ENCODE results near the gene TMEM179B. TPM values are rescaled to one million over a fixed set of nuclear protein-coding genes. Genes with fewer than 3 reads are reported as not detected.

The TMEM179B gene
- total and polyA plus RNA-seq, 9 of the 15 experiments (the other 6 are each of a cell fraction or from before 2014, with no cell fraction given): 27.7 to 105 (median 37.0) TPM

DNA sequence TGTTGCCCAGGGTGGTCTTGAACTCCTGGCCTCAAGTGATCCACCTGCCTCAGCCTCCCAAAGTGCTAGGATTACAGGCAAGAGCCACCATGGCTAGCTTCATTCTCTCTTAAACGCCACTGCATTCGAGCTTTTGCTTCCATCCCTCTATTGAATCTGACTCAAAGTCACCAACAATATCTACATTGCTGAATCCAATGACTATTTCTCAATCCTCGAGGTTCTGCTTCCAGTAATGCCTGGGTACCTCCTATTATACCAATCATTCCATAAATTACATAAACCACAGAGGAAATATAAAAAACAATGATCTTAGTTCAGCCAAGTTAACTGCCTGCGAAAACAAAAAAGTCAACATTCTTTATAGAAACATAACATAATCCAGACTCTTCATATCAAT is 29.9 kb downstream of the TMEM179B start:
- TF ChIP-seq BDP1 (IDR thresholded peaks at IDR 0.05; ENCODE audit: insufficient read depth, insufficient read length) (no peak), MAZ (CRISPR knock-in tag; conservative IDR thresholded peaks at IDR 0.05 in 1 of 2, IDR thresholded peaks at IDR 0.05 in 1 of 2) (no peak)
- no TSS peak for BruUV-seq (replicated peaks)
- no peak for FAIRE-seq
- no peaks in the 10 kb centered on the region; a peak in 1 of 5 replicates for H3K4me1 ChIP-seq (replicated peaks in 1 of 2; ENCODE audit: control insufficient read depth in 2 of 2, insufficient read depth in 2 of 2, low read length in 2 of 2)
- POLR2A ChIA-PET: interaction anchor here (0.9 to 4.5 kb wide), 8 partner anchors 10 to 31 kb away, joined by 3 to 40 read pairs (median 10); partner anchors contain the start of genes NXF1, STX5 and TEX54
- intact Hi-C loops (cut with micrococcal nuclease) (no loop called here), in situ Hi-C loops (cut with MboI) (no loop called here)
- no peak overlapping the region for H2AFZ ChIP-seq (ENCODE audit: low read depth, low read length)
- DNase-seq (ENCODE audit: extremely low read depth in 1 of 4, low spot score in 3 of 4): no peak
- ATAC-seq: no peak
- H3K4me3 ChIP-seq: no peak overlapping the region
- no peaks in the 10 kb centered on the region for H3K9me3 ChIP-seq (replicated peaks; ENCODE audit: control insufficient read depth, insufficient read depth, low read depth, low read length)
- WGBS (ENCODE audit: insufficient coverage, low coverage, missing lambda C conversion rate): 91% methylated on average over 4 of the region's 4 CpGs
- no peaks in the 10 kb centered on the region for H3K9me1 ChIP-seq (ENCODE audit: control insufficient read depth, insufficient read depth, low read length)
- CTCF ChIA-PET (ENCODE audit: low intra/inter-chr PET ratio): no interaction called here
- H3K27me3 ChIP-seq (ENCODE audit: control insufficient read depth in 2 of 2, insufficient read depth in 2 of 2, low read length in 2 of 2): no peaks in the 10 kb centered on the region
- H3K36me3 ChIP-seq (ENCODE audit: control insufficient read depth, insufficient read depth, low read length): peaks cover 23% of the 10 kb centered on the region; the same call in 2 of the 3 replicates
- no peak overlapping the region for H3K27ac ChIP-seq (ENCODE audit: extremely low read depth, low read depth, low read length)
- no peak overlapping the region for H3K4me2 ChIP-seq (ENCODE audit: insufficient read depth, low read length)
- no peaks in the 10 kb centered on the region for H3K79me2 ChIP-seq (ENCODE audit: control insufficient read depth, insufficient read depth, low read length)
- H3K9ac ChIP-seq (ENCODE audit: insufficient read depth in 1 of 2, low read depth in 2 of 2, low read length in 2 of 2): no peak overlapping the region
- H4K20me1 ChIP-seq (replicated peaks; ENCODE audit: control insufficient read depth, insufficient read depth, low read length): no peaks in the 10 kb centered on the region

DNA sequence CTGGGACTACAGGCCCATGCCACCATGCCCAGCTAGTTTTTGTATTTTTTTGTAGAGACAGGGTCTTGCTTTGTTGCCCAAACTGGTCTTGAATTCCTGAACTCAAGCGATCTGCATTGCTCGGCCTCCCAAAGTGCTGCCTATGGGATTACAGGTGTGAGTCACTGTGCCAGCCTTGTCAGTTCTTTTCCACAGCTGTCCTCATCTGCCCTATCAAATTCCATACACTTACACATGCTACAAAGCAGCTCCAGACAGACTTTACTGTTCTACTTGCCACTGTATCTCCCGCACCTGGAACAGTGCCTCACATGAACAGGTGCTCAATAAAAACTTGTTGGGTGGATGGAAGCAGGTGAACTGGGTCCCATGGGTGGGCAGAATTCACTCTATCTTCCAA is 36.5 kb downstream of the TMEM179B start:
- intact Hi-C loops (cut with micrococcal nuclease) (no loop called here), in situ Hi-C loops (cut with MboI) (no loop called here)
- Histone ChIP-seq H3K4me3 (no peak overlapping the region), H4K20me1 (replicated peaks; ENCODE audit: control insufficient read depth, insufficient read depth, low read length) (no peaks in the 10 kb centered on the region), H3K4me2 (ENCODE audit: insufficient read depth, low read length) (no peak overlapping the region), H3K79me2 (ENCODE audit: control insufficient read depth, insufficient read depth, low read length) (peaks cover 11% of the 10 kb centered on the region; the same call in 2 of the 3 replicates), H3K36me3 (ENCODE audit: control insufficient read depth, insufficient read depth, low read length) (peaks cover 72% of the 10 kb centered on the region), H3K27me3 (ENCODE audit: control insufficient read depth in 2 of 2, insufficient read depth in 2 of 2, low read length in 2 of 2) (no peaks in the 10 kb centered on the region), H3K27ac (ENCODE audit: extremely low read depth, low read depth, low read length) (no peak overlapping the region), H3K9ac (ENCODE audit: insufficient read depth in 1 of 2, low read depth in 2 of 2, low read length in 2 of 2) (no peak overlapping the region), H3K9me3 (replicated peaks; ENCODE audit: control insufficient read depth, insufficient read depth, low read depth, low read length) (no peaks in the 10 kb centered on the region), H3K4me1 (replicated peaks in 1 of 2; ENCODE audit: control insufficient read depth in 2 of 2, insufficient read depth in 2 of 2, low read length in 2 of 2) (no peaks in the 10 kb centered on the region), H2AFZ (ENCODE audit: low read depth, low read length) (no peak overlapping the region), H3K9me1 (ENCODE audit: control insufficient read depth, insufficient read depth, low read length) (no peaks in the 10 kb centered on the region)
- DNase-seq (ENCODE audit: extremely low read depth in 1 of 4, low spot score in 3 of 4) (peak in 1 of 4 experiments; percentile 4), ATAC-seq (no peak), FAIRE-seq (no peak)
- POLR2A ChIA-PET: interaction anchor here (0.7 to 1.8 kb wide), 8 partner anchors 8 to 57 kb away, joined by 3 to 14 read pairs (median 4); partner anchors contain the start of genes NXF1 and SLC3A2
- no peak for TF ChIP-seq ARID1B (IDR thresholded peaks at IDR 0.05)
- no peak for TF ChIP-seq LARP7 (IDR thresholded peaks at IDR 0.05)
- no peak for TF ChIP-seq FOXJ3 (CRISPR knock-in tag; IDR thresholded peaks at IDR 0.05)
- TF ChIP-seq, protein P1, sequence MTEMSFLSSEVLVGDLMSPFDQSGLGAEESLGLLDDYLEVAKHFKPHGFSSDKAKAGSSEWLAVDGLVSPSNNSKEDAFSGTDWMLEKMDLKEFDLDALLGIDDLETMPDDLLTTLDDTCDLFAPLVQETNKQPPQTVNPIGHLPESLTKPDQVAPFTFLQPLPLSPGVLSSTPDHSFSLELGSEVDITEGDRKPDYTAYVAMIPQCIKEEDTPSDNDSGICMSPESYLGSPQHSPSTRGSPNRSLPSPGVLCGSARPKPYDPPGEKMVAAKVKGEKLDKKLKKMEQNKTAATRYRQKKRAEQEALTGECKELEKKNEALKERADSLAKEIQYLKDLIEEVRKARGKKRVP (CRISPR knock-in tag; IDR thresholded peaks at IDR 0.05): no peak
- TF ChIP-seq SNRNP70 (optimal IDR thresholded peaks at IDR 0.05; ENCODE audit: low read depth, low read length): no peak
- TF ChIP-seq, protein P2, sequence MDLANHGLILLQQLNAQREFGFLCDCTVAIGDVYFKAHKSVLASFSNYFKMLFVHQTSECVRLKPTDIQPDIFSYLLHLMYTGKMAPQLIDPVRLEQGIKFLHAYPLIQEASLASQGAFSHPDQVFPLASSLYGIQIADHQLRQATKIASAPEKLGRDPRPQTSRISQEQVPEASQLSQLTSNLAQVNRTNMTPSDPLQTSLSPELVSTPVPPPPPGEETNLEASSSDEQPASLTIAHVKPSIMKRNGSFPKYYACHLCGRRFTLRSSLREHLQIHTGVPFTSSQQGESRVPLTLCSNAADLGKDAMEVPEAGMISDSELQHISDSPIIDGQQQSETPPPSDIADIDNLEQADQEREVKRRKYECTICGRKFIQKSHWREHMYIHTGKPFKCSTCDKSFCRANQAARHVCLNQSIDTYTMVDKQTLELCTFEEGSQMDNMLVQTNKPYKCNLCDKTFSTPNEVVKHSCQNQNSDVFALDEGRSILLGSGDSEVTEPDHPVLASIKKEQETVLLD (IDR thresholded peaks at IDR 0.05): no peak
- BruUV-seq (replicated peaks): no TSS peak
- CTCF ChIA-PET (ENCODE audit: low intra/inter-chr PET ratio): no interaction called here
- 80% methylated on average over 3 of the region's 3 CpGs for WGBS (ENCODE audit: insufficient coverage, low coverage, missing lambda C conversion rate)
